GM21576 (cell line): Measurements from ENCODE around the gene CYLD.

Experiments used
- ATAC-seq: cut with Tn5 transposase; IDR thresholded peaks from one replicate; pipeline ENCODE4 v1.9.1; 2021; ENCODE audit warnings: mild to moderate bottlenecking, moderate library complexity; ENCODE audit not compliant: unreplicated experiment

Gene CYLD

DNA sequence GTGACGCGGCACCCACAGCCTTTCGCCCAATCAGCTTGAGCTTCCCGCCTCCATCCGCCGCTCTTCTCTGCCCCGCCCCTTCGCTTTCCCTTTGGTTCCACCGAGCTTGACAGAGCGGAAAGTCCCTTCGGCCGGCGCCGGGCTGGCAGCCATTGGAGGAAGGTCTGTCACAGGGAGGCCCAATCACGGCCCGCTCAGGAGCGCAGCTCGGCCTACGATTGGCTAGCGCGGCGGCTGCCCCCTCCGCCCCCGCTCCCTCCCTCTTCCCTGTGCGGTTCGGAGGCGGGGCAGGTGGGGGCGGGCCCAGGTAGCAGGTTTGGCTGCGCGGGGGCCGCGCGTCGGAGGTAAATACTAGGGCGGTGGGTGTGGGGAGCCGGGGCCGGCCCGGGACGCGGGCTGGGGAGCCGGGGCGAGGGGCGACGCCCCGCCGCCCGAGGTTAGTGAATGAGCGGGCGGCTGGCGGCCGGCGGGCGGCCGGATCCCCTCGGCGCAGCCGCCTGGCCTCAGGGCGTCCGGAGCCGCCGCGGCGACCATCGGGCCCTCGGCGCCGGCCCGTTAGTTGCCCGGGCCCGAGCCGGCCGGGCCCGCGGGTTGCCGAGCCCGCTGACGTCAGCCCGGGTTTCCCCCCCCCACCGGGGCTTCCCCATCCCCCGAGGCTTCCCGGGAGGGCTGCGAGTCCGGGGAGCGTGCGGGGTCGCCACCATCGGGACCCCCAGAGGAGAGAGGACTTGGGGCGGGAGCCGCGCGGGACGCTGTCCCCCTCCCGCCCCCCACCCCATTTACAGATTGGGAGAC is at the start of gene CYLD:
CYLD (plus strand) TSS at position 306 of the 795 bp plus-strand sequence. CDS start 7,613 bp downstream, outside the sequence.
- ATAC-seq = peak; percentile 92

DNA sequence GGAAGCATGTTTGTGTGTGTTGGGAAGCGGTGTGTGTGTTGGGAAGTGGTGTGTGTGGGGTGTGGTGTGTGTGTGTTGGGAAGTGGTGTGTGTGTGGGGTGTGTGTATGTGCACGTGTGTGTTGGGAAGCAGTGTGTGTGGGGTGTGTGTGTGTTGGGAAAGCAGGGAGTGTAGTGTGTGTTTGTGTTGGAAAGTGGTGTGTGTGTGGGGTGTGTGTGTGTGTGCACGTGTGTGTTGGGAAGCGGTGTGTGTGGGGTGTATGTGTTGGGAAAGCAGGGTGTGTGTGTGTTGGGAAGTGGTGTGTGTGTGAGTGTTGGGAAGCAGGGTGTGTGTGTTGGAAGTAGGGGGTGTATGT is 49.3 kb upstream of the CYLD start:
- ATAC-seq = no peak

DNA sequence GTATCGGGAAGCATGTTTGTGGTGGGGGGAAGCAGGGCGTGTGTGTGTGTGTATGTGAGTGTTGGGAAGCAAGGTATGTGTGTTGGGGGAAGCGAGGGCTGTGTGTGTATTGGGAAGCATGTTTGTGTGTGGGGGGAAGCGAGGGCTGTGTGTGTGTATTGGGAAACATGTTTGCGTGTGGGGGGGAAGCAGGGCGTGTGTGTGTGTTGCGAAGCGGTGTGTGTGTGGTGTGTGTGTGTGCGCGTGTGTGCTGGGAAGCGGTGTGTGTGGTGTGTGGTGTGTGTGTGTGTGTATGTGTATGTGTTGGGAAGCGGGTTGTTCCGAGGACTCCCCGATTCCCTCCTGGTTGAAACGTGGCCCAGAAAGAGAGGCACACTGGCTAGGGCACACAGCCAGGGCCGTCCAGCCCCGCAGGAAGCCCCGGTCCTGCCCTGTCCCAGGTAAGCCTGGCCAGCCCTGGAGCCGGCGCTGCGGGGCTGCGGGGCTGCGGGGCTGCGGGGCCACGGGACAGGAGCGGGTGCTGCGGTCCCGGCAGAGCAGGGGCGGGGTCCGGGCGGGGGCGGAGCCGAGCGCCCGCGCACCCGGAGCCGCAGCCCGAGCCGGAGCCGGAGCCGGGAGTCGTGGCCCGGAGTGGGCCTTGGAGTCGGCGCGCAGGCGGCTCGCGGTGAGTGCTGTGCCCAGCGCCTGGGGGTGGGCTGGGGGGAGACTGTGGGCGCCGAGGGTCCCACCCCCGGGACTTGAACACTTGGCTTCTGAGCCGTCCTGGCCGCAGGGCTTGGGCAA is 48.7 kb upstream of the CYLD start, which contains the start of gene NOD2:
NOD2 (plus strand) TSS at position 608 of the 783 bp plus-strand sequence. CDS start 5,890 bp downstream, outside the sequence.
- ATAC-seq = no peak

DNA sequence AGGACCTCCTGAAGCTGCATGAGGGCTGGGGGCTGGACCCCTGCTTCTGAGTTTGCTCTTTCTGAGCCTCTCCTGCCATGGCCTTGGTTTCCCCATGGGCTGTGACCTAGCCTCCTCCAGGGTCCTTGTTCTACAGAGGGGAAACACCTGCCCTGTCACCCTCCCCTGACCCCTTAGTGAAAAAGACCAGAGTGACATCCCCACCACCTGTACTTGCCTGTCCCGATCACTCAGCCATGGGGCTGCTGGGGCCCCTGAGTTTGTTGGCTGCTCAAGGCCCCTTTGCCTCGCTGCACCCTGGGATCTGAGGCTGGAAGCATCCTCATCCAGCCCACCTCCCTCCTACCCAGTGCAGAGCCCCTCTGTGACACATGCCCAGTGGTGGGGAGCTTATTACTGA is 47.7 kb upstream of the CYLD start:
- no peak for ATAC-seq

DNA sequence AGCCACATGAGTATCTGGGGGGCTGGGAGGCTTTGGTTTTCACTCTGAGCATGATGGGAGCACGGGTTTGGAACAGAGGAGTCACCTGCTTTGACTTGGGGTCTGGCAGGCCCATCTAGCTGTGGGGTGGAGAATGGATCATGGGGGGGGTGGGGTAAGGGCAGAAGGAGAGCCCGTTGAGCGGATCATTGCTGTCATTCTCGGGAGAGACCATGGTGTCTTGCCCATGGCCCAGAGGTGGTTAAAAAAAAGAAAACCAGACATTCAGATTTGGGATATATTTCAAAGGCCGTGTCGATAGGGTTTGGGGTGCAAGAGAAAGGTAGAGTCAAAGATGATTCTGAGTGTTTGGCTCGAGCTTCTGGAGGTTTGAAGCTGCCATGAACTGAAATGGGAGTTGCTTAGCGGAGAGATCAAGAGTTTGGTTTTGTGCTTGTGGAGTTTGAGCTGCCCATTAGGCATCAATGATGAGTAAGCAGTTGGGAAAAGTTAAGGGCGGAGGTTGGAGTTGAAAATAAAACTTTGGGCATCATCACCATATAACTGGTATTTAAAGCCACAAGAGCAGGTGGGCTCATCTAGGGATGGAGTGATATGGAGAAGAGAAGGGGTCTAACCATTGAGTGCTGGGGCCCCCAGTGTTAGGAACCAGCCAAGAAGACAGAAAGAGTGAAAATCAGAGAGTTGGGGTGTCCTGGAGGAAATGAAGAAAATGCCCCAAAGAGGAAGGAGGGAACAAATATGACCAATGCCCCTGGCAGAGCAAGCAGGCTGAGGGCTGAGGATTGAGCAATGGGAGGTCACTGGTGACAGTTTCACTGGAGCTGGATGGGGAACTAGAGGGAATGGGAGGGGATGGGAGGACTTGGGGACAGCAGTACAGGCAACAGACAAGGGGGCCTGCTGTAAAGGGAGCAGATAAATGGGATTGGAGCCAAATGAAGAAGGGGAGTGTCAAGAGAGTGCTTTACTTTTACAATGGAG is 46.6 kb upstream of the CYLD start:
- no peak for ATAC-seq

DNA sequence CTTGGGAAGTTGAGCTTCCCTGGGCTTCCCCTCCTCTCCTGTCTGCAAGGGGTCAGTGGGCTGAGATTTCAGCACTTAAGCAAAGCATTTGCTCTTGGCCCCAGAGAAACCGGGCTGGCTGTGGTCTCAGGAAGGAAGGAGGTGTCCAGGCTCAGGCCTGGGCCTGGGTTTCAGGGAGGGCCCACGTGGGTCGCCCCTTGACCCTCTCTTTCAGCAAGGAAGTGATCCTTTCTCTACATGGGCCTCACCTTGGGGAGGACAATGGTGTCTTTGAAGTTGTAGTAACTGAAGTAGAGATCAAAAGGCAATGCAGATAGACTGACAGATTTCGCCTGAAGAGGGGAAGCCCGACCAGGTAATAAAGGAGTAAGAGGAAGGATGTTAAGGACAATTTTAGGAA is 45.8 kb upstream of the CYLD start:
- ATAC-seq = no peak

DNA sequence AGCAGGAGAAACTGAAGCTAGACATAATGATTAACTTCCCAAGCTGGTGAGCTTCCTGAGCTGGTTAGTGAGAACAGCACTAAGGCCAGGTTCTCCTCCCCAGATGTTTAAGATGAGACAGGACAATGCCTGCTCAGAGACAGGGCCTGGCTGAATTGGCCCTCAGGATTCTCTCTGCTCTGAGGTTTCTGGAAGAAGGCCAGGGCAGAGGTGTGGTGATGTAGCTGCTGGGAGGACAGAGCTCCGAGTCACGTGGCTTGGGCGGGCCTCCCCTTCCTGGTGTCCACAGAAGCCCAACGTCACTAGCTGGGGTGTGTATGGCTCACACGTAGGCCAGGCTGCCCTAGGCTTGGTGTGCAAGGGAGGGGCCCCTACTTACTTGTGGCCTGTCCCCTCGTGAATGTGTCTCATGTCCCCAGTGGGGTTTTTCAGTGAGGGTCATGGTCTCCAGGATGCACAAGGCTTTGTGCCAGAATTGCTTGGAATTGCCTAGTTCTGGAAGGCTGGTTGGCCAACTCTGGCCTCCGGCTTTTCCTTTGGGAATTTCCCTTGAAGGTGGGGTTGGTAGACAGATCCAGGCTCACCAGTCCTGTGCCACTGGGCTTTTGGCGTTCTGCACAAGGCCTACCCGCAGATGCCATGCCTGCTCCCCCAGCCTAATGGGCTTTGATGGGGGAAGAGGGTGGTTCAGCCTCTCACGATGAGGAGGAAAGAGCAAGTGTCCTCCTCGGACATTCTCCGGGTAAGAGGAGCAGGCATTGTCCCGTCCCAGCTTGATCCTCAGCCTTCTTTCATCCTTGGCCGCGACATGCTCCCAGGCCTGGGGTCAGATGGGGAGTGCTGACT is 45.1 kb upstream of the CYLD start:
- ATAC-seq = peak; percentile 55

DNA sequence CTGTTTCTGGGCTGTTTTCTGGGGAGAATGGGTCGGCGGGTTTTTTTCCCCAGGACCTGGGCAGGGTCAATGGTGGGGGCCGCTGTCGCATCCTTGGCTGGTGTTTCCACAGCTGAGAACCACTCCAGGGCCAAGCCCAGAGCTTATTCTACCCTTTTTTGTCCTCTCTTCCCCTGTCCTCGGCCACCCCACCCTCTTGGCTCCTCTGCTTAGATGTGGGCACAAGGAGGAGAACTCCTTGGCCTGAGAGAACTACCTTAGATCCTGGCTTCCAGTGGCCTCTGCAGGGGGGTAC is 44.5 kb upstream of the CYLD start:
- no peak for ATAC-seq

DNA sequence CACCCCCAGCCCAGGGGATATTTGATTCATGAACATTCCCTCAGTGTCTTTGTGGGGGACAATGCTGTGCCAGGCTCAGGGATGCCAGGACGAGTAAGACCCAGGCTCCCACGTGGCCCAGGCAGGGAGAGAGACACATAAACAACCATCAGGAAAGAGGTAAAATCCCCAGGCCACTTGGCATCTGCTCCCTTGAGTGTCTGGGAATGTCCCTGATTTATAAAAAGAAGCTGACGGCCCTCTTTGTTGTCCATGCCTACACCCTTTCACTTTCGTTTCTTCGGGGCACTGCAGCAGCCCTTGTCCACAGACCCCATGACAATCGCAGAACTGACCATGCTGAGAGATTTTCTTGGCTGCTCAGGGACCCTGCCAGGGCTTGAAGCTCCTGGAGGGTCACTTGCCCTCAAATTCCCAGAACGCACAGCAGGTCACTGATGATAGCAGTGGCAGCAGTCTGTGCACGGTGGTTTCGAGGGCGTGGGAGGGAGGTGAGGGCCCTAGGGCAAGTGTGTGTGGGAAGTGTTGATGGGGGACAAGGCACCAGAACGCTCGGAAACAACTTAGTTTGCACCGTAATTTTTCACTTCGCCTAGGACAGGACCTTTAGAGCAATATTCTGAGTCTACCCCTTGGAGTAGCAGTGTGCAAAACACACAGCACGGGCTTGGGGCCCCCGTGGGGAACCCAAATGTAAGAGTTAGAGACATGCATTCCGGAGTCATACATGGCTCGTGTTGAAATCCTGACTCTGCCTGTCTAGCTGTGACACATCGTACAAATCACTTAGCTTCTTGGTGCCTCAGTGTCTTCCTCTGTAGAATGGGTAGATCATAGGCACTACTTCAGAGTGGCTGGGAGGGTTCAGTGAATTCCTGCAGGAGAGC is 43.8 kb upstream of the CYLD start:
- ATAC-seq = peak; percentile 38

DNA sequence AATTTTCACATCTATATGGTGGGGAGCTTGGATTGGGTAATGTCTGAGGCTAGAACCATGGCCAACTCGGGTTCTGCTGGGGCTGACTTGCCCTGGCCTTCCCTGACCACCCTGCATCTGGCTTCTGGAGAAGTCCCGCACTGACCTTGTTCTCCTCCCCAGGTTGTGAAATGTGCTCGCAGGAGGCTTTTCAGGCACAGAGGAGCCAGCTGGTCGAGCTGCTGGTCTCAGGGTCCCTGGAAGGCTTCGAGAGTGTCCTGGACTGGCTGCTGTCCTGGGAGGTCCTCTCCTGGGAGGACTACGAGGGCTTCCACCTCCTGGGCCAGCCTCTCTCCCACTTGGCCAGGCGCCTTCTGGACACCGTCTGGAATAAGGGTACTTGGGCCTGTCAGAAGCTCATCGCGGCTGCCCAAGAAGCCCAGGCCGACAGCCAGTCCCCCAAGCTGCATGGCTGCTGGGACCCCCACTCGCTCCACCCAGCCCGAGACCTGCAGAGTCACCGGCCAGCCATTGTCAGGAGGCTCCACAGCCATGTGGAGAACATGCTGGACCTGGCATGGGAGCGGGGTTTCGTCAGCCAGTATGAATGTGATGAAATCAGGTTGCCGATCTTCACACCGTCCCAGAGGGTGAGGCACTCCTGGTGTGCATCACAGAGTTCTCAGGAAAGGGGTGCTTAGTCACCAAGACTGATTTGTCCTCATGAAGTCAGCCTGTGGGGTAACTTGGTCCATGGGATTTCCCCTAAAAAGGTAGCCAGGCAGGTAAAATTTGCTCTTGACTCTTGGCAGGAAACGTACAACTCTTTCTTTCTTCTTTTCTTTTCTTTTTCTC is 42.3 kb upstream of the CYLD start:
- ATAC-seq = no peak

DNA sequence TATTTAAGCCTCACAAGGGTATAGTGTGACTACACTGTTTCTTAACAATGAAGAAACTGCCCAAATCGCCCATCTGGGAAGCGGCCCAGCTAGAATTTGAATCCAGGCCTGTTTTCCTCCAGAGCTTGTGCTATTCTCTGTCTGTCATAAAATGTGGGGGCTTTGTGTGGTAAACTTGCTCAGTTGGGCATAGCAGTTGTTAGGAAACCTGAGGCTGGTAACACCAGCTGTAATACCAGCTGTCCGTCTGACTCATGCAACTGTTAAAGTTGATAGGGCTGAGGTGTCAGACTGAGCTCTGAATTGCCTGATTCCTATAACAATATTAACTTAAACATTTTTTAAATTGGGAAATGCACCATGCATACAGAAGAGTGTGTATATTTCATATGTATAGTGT is 39.2 kb upstream of the CYLD start:
- no peak for ATAC-seq

DNA sequence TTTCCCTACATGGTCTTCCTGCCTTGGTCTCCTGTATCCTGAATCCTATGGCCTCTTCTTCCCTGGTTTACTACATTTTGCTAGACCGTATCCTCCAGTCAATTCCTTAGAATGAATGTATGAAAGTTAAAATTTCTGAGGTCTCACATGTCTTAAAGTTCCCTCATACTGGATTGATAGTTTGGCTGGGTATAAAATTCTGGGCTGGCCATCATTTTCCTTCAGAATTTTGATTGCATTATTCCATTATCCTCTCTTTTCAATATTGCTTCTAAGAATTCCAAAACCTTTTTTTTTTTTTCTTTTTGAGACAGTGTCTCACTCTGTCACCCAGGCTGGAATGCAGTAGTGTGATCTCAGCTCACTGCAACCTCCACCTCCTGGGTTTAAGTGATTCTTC is 37.6 kb upstream of the CYLD start:
- no peak for ATAC-seq

DNA sequence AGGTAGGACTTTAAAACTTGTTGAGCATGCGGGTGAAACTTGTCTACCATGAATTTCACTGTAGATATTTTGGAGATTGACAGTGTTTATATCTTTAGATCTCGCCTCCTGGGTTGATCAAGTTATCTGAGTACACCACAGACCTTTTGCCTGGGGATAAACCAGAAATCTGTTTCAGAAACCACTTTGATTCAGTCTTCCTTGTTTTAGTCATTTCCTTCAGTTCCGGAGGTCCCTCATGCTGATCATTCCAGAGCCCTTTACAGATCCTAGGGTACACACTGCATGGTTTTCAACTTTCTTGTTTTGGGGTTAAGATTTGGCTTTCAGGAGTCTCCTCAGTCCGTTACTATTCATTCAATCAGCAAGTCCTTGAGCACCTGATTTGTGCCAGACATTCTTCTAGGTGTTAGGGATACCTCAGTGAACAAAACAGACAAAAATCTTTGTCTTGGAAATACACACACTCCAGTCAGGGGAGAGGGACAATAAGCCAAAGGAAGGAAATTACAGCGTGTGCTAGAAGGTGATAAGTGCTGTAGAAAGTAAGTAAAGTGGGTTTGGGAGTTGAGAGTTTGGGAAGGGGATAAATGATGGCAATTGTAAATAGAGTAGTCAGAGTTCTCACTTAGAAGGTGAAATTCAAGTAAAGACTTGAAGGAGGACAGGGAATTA is 36.3 kb upstream of the CYLD start:
- no peak for ATAC-seq

DNA sequence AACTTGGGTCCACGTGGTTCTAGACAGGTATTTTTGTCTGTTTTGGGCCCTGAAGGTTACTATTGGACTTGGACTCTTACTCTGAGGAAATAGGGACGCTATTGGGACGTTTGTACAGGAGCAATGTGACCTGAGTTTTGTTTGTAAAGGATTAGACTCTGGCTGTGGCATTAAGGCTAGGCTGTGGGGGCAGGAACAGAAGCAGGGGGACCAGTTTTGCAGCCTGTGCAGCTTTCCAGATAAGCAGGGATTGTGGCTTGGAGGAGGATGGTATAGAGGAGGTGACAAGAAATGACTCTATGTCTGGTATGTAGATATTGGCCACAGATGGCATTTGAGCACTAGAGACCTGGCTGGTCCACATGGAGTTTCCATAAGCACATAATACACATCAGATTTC is 35.6 kb upstream of the CYLD start:
- ATAC-seq = no peak

DNA sequence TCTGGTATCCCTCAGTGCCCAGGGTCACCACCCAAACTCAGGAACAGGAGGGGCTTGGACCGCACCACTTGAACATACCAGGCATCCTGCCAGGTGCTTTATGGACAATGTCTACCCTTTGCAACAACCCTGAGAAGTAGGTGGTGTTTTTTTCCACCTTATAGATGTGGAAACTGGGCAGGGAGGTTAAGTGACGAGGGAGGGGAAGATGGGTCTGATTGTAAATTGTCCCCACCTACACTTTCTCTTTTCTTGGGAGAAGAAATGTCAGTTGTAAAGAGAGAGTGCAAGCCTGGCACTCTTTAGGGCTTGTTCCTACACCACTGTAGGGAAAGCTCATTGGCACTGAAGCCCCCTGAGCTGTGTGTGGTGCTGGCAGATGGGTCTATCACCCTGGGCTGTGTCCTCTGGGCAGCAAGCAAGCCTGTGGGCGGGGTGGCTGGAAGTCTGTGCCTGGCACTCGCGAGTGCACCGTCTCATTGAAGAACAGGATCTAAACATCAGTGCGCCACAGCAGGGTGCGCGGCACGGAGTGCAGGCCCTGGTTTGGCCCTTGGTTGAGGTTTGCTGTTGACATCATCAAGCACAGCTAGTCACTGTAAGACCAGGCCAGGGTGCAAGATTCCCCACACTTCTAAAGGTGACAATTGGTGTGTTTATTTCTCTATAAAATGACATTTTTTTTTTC is 33.4 kb upstream of the CYLD start:
- ATAC-seq = no peak

DNA sequence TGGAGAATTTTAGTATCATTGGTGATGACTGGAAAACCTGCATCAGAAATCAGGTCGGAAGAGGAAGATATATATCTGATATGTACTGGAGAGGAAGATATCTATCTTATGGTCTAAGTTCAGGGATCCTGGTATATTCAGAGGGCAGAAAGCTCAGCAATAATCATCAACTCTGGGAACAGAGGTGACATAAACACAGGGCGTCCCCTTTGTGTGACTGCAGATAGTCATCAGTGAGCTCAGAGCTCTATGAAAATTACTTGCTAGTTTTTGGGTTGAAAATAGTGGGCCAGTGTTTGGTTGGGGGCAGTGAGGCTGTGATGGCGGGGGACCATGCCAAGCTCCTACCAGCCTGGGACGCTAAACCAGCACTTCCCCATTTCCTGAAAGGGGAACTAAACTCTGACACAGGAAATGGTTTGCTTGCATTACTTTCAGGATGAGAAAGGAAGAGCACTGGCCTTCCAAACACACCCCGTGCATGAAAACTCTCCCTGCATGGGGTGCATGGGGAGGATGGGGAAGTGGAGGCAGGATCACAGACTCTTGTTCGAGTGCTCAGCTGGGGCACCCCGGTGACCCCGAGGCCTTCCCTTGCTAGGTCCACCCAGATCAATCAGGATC is 32.7 kb upstream of the CYLD start:
- ATAC-seq = peak; percentile 48

DNA sequence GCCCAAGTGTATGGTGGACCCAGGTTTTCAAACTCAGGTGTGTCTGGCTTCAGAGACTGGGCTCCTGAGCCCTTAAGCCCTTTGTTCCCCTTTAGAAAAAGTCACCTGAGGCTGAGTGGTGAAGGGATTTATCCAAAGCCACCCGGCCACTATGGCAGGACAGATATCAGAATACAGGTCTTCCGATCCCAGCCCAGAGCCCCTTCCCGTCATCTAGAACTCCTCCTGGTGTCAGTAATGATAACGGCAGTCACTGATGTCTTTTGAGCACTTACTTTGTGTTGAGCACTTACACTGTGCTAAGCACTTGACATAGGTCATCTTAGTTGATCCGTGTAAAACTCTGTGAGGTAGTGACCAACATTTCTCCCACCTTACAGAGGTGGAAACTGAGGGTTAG is 31.9 kb upstream of the CYLD start:
- no peak for ATAC-seq
